Psoas muscle (tissue), 8 donors: ENCODE data around the gene EPC2. TPM values are rescaled to one million over a fixed set of nuclear protein-coding genes. Genes with fewer than 3 reads are reported as not detected.

Experiments used
- ATAC-seq, 4 donors: fragments of 200-7000 bp; cut with Tn5 transposase; one replicate each; pipeline ENCODE4 v1.9.1; 2020; ENCODE audit warnings: moderate library complexity in 3 of 4, mild to moderate bottlenecking in 2 of 4
- DNase-seq, 2 donors: peaks; one replicate each; pipeline ENCODE4 v3.0.0-alpha.2; 2020
- H3K27ac ChIP-seq: fragments of 200-600 bp; one replicate; pipeline ENCODE4 v1.8.0; 2022
- H3K27me3 ChIP-seq, 3 donors: fragments of 200-600 bp in 1 of 3; one replicate each; pipeline versions ENCODE4 v1.6.1 to v1.8.0; 2013 to 2022; ENCODE audit warnings: low read length in 2 of 3, mild to moderate bottlenecking in 2 of 3, moderate library complexity in 1 of 3; ENCODE audit not compliant: insufficient read depth in 3 of 3
- H3K36me3 ChIP-seq, 2 donors: fragments of 200-600 bp in 1 of 2; one replicate each; pipeline versions ENCODE4 v1.6.1 to v1.8.0; 2013 to 2022; ENCODE audit warnings: low read depth in 1 of 2, mild to moderate bottlenecking in 1 of 2, moderate library complexity in 1 of 2; ENCODE audit not compliant: insufficient read depth in 1 of 2
- H3K4me1 ChIP-seq: fragments of 200-600 bp; one replicate; pipeline ENCODE4 v1.8.0; 2022
- H3K4me3 ChIP-seq: fragments of 200-600 bp; one replicate; pipeline ENCODE4 v1.8.0; 2022; ENCODE audit warnings: mild to moderate bottlenecking
- H3K9me3 ChIP-seq: fragments of 200-600 bp; one replicate; pipeline ENCODE4 v1.8.0; 2022
- WGBS, 3 donors: extraction: QIAGEN DNeasy Blood & Tissue Kit; methylation state at CpG; one replicate each; pipeline versions ENCODE4 v1.1.6 to v1.1.7; 2013; 5-methylcytosine and 5-hydroxymethylcytosine counted together
- intact Hi-C, 2 donors: fragments of 100-400 bp; cut with DNase I; formaldehyde crosslinking; loops; one replicate each; pipeline versions ENCODE4 v1.11.0 to v1.14.2; 2022
- polyA plus RNA-seq, 3 donors: library from polyadenylated mRNA; stranded (reverse); fragments of 200-250 nt; gene quantifications; one replicate each; pipeline ENCODE4 v1.2.3, GENCODE V29; 2013
- total RNA-seq, 4 donors: library from RNA; stranded (reverse); fragmentation: NEBNext Ultra II Directional in 2 of 4; extraction: Animal tissue kit (Norgen Biotek cat#: 25700) in 2 of 4; gene quantifications; one replicate each; pipeline versions ENCODE4 v1.2.1 to v1.2.4, GENCODE V29; 2021 to 2023
- TF ChIP-seq, protein P1 (sequence below): fragments of 200-600 bp; IDR thresholded peaks from one replicate; pipeline ENCODE4 v1.8.0; 2022; ENCODE audit warnings: antibody characterized with exemption
- donor health status: healthy with polysubstance abuse.
- donor health status: DM: no; HTN: no; CAD: no; lungs with moderate emphysema.
- donor health status: Bipolar disorder and iron deficiency.
- donor health status: healthy.
- donor health status: DM: yes; HTN: yes; CAD: no.
- donor health status: DM: no; HTN: no; CAD: no.
- donor health status: DM: no; HTN: no; CAD: no.
- donor health status: DM: yes; HTN: yes; CAD: no.

The EPC2 gene
- total and polyA plus RNA-seq, 7 donors: 6.3 to 21.4 (median 15.7) TPM

DNA sequence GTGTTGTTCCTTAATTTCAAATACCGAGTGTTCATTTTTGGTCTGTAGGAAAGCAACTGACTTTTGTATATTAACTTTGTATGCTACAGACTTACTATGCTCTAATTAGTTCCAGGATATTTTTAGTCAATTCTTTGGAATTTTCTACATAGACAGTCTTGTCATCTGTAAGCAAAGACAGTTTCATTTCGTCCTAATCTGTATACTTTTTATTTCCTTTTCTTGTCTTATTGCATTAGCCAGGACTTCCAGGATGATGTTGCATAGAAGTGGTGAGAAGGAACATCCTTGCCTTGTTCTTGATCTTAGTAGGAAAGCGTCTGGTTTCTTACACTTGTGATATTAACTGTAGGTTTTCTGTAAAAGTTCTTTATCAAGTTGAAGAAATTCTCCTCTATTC lies 56.5 kb downstream of the EPC2 start:
- H3K27me3 ChIP-seq: no peaks in the 10 kb centered on the region
- intact Hi-C loops: no loop called here
- TF ChIP-seq, protein P1, sequence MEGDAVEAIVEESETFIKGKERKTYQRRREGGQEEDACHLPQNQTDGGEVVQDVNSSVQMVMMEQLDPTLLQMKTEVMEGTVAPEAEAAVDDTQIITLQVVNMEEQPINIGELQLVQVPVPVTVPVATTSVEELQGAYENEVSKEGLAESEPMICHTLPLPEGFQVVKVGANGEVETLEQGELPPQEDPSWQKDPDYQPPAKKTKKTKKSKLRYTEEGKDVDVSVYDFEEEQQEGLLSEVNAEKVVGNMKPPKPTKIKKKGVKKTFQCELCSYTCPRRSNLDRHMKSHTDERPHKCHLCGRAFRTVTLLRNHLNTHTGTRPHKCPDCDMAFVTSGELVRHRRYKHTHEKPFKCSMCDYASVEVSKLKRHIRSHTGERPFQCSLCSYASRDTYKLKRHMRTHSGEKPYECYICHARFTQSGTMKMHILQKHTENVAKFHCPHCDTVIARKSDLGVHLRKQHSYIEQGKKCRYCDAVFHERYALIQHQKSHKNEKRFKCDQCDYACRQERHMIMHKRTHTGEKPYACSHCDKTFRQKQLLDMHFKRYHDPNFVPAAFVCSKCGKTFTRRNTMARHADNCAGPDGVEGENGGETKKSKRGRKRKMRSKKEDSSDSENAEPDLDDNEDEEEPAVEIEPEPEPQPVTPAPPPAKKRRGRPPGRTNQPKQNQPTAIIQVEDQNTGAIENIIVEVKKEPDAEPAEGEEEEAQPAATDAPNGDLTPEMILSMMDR: no peak
- DNase-seq (no peak), ATAC-seq (no peak)
- no peak overlapping the region for H3K27ac ChIP-seq
- no peak overlapping the region for H3K4me3 ChIP-seq
- H3K9me3 ChIP-seq: peaks cover 18% of the 10 kb centered on the region
- H3K4me1 ChIP-seq: no peaks in the 10 kb centered on the region
- no peaks in the 10 kb centered on the region for H3K36me3 ChIP-seq
- WGBS, 3 donors: 96 to 99% (median 98%) methylated on average over 3 of the region's 3 CpGs

DNA sequence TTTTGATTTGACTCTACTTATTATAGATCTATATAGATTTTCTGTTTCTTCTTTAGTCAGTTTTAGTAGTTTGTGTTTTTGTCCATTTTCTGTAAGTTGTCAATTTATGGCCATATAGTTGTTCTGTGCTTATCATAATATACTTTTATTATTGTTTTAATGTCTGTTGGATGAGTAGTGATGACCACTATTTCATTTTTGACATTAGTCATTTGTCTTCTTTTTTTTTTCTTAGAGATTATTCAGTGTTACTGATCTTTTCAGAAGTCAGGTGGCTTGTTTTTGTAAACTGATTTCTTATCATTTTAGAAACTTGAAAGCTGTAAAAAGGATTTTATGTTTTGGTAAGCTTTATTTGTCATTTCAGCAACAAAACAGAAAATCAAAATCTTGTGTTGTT lies 57.3 kb downstream of the EPC2 start:
- ATAC-seq: no peak
- intact Hi-C loops: no loop called here
- Histone ChIP-seq H3K27ac (no peak overlapping the region), H3K9me3 (peaks cover 18% of the 10 kb centered on the region), H3K4me1 (no peaks in the 10 kb centered on the region), H3K36me3 (no peaks in the 10 kb centered on the region), H3K4me3 (no peak overlapping the region), H3K27me3 (no peaks in the 10 kb centered on the region)
- DNase-seq: no peak
- TF ChIP-seq, protein P1: no peak

DNA sequence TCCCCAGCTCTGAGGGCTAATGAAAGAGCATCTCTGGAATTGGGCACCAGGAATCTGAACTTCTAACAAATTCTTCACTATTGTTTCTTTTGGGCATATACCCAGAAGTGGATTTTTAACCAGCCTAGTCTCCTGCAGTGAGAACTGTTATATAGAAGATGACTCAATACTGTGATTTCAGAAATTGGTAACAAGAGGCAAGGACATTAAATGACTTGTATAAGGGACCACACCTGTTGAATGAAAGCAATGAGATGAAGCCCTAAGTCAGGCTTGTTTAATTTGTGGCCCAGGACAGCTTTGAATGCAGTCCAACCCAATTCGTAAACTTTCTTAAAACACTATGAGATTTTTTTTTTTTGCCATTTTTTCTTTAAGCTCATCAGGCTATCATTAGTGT lies 57.9 kb downstream of the EPC2 start:
- Histone ChIP-seq H3K9me3 (peaks cover 18% of the 10 kb centered on the region), H3K4me3 (no peak overlapping the region), H3K27ac (no peak overlapping the region), H3K4me1 (no peaks in the 10 kb centered on the region), H3K27me3 (no peaks in the 10 kb centered on the region), H3K36me3 (no peaks in the 10 kb centered on the region)
- ATAC-seq: no peak
- TF ChIP-seq, protein P1: no peak
- intact Hi-C loops: no loop called here
- 96 to 100% (median 98%) methylated on average over 1 of the region's 1 CpG for WGBS, 3 donors
- DNase-seq: no peak

DNA sequence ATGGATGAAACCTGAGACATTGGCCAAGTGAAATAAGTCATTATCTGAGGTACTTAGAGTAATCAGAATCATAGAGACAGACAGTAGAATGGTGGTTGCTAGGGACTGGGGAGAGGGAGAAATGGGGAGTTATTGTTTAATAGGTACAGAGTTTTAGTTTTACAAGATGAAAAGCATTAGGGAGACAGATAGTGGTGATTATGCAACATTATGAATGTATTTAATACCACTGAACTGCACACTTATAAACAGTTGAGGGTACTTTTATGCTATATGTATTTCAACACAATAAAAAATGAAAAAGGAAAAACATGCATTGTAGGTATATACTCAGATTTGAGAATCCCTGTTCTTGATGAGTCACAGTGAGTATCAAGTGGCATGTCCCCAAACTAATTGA lies 59.7 kb downstream of the EPC2 start:
- intact Hi-C loops: no loop called here
- no peak for DNase-seq
- Histone ChIP-seq H3K27me3 (no peaks in the 10 kb centered on the region), H3K4me1 (no peaks in the 10 kb centered on the region), H3K9me3 (peaks cover 18% of the 10 kb centered on the region), H3K36me3 (no peaks in the 10 kb centered on the region), H3K4me3 (no peak overlapping the region), H3K27ac (no peak overlapping the region)
- TF ChIP-seq, protein P1: no peak
- no peak for ATAC-seq

DNA sequence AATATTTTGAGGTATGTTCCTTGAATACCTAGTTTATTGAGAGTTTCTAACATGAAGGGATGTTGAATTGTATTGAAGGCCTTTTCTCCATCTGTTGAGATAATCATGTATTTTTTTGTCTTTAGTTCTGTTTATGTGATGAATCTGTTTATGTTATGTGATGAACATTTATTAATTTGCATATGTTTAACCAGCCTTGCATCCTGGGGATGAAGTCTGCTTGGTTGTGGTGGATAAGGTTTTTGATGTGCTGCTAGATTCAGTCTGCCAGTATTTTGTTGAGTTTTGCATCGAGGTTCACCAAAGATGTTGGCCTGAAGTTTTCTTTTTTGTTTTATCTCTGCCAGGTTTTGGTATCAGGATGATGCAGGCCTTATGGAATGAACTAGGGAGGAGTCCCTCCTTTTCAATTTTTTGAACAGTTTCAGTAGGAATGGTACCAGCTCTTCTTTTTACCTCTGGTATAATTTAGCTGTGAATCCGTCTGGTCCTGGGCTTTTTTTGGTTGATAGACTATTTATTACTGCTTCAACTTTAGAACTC lies 71.9 kb downstream of the EPC2 start:
- H3K36me3 ChIP-seq: no peaks in the 10 kb centered on the region
- H3K27ac ChIP-seq: no peak overlapping the region
- H3K27me3 ChIP-seq: no peaks in the 10 kb centered on the region
- peaks cover 21% of the 10 kb centered on the region for H3K4me1 ChIP-seq
- 60 to 78% (median 72%) methylated on average over 2 of the region's 2 CpGs for WGBS, 3 donors
- TF ChIP-seq, protein P1: no peak
- intact Hi-C loops: no loop called here
- DNase-seq (no peak), ATAC-seq (no peak)
- H3K9me3 ChIP-seq: peaks cover 5% of the 10 kb centered on the region
- H3K4me3 ChIP-seq: no peak overlapping the region
